Mammary epithelial cell (primary cell): ENCODE results near the gene AMMECR1L.

Experiments used
- CTCF ChIP-seq, 2 donors: IDR thresholded peaks in 1 of 2; conservative IDR thresholded peaks in 1 of 2; 2 replicates each; pipeline ENCODE4 v1.5.1; 2011 to 2012; ENCODE audit warnings: inconsistent platforms in 2 of 2, low read length in 2 of 2, mild to moderate bottlenecking in 2 of 2, control low read depth in 1 of 2, low read depth in 1 of 2; ENCODE audit not compliant: insufficient read depth in 1 of 2; ENCODE audit errors: extremely low read depth in 1 of 2
- EZH2 ChIP-seq: IDR thresholded peaks from 2 replicates; pipeline ENCODE4 v1.6.1; 2012; ENCODE audit warnings: low read length, inconsistent platforms, borderline replicate concordance

DNA sequence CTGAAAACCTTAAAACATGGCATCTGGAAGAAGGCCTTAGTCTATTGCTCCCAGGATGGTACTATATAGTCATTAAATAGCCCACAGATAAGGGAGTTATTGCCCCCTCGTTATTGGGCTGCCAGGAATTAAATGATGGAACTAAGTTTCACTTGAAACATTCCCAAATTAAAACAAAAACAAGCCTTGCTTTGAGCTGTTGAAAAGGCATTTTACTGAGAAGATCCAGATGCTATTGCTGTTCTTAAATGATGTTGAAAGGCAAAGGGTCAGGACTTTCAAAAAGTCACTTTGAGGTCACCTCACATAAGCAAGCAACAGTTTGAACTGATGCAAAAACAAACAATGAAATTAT is 2.0 kb upstream of the AMMECR1L start:
- TF ChIP-seq CTCF (conservative IDR thresholded peaks at IDR 0.05 in 1 of 2, IDR thresholded peaks at IDR 0.05 in 1 of 2; ENCODE audit: extremely low read depth in 1 of 2, insufficient read depth in 1 of 2, low read depth in 1 of 2, low read length in 2 of 2) (no peak), EZH2 (no peak)
